HG03159 (cell line): ENCODE measurements around the gene ZNF75A.

Experiments used
- ATAC-seq: cut with Tn5 transposase; IDR thresholded peaks from one replicate; pipeline ENCODE4 v1.9.1; 2021; ENCODE audit warnings: mild to moderate bottlenecking, moderate library complexity; ENCODE audit not compliant: unreplicated experiment

The ZNF75A gene

GRCh38 chr16:3285131-3285530 lies 20.2 kb upstream of the ZNF75A start:
- no peak for ATAC-seq

GRCh38 chr16:3289998-3290673 lies 15.2 kb upstream of the ZNF75A start:
- no peak for ATAC-seq

- no peak for ATAC-seq
Measured at GRCh38 chr16:3292604-3293003, 12.7 kb upstream of the ZNF75A start.

- no peak for ATAC-seq
Measured at GRCh38 chr16:3295209-3295608, 10.1 kb upstream of the ZNF75A start.

GRCh38 chr16:3295783-3296182 lies 9.5 kb upstream of the ZNF75A start:
- ATAC-seq = no peak

- ATAC-seq = no peak
Measured at GRCh38 chr16:3304370-3304769, 927 bp upstream of the ZNF75A start.

GRCh38 chr16:3306078-3306477 lies 781 bp downstream of the ZNF75A start:
- ATAC-seq = no peak

- ATAC-seq = no peak
Measured at GRCh38 chr16:3311496-3311895, 6.2 kb downstream of the ZNF75A start.

- no peak for ATAC-seq
Measured at GRCh38 chr16:3317315-3317999, 12.2 kb downstream of the ZNF75A start.

- ATAC-seq = no peak
Measured at GRCh38 chr16:3321816-3322215, 16.5 kb downstream of the ZNF75A start.

GRCh38 chr16:3327514-3327913 lies 22.2 kb downstream of the ZNF75A start:
- no peak for ATAC-seq

GRCh38 chr16:3328104-3328503 lies 22.8 kb downstream of the ZNF75A start:
- no peak for ATAC-seq

- ATAC-seq = no peak
Measured at GRCh38 chr16:3328643-3329042, 23.3 kb downstream of the ZNF75A start.

- no peak for ATAC-seq
Measured at GRCh38 chr16:3346041-3346440, 40.7 kb downstream of the ZNF75A start.

- ATAC-seq = no peak
Measured at GRCh38 chr16:3347586-3347985, 42.3 kb downstream of the ZNF75A start.

GRCh38 chr16:3348547-3349167 lies 43.4 kb downstream of the ZNF75A start:
- ATAC-seq = no peak

- ATAC-seq = no peak
Measured at GRCh38 chr16:3349175-3349574, 43.9 kb downstream of the ZNF75A start.

- ATAC-seq = no peak
Measured at GRCh38 chr16:3355589-3355988, 50.3 kb downstream of the ZNF75A start, which contains the start of gene OR2C1. TSS of gene OR2C1 (plus strand) at chr16:3355889. CDS start at chr16:3355941, 52 bp downstream.

- ATAC-seq = no peak
Measured at GRCh38 chr16:3356118-3356517, 50.8 kb downstream of the ZNF75A start.

- no peak for ATAC-seq
Measured at GRCh38 chr16:3358871-3359270, 53.6 kb downstream of the ZNF75A start.

- ATAC-seq = no peak
Measured at GRCh38 chr16:3362931-3363330, 57.6 kb downstream of the ZNF75A start.

- ATAC-seq = no peak
Measured at GRCh38 chr16:3363793-3364192, 58.5 kb downstream of the ZNF75A start.
